ENCODE data around the gene PDCD1.

DNA sequence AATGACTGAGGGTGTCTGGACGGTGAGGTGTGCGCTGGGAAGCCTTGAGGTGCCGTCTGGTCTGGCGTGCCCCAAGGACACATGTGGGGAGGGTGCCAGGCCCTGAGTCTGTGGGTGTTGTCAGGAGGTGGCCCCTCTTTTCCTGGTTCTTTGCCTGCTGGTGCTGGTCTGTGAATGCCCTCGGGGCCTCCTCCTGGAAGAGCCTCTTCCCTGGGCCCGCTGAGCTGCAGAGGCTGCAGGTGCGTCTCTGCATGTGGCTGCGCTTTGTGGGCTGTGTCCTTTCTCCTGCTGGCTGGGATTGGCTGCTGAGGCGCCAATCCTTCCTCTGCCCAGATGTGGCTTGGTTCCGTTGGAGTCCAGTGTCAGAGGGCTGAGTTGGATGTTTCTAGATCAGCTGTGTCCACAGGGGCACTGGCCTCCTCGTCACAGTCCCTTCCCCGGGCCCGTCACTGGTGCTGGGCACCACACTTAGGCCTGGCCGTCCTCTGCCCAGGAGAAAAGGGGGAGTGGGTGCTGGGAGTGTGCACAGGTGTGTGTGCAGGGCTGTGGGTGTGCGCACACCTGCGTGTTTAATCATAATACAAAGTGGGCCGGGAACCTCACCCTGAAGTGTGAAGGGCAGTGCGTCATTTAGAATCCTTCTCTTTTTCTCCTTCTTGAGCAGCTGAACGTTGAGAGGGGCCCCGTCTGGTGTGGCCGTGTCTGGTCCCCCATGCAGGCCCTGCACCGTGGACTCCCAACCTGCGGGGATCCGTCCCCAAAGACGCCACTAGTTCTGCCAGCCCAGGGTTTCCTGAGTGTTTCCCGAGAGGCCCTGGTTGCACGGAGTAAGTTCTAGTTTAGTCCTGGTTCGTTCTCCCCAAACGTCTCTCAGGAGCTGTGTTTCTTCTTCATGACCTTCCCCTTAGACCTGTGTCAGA lies 46.4 kb upstream of the PDCD1 start:
- TF ChIP-seq, protein P1, sequence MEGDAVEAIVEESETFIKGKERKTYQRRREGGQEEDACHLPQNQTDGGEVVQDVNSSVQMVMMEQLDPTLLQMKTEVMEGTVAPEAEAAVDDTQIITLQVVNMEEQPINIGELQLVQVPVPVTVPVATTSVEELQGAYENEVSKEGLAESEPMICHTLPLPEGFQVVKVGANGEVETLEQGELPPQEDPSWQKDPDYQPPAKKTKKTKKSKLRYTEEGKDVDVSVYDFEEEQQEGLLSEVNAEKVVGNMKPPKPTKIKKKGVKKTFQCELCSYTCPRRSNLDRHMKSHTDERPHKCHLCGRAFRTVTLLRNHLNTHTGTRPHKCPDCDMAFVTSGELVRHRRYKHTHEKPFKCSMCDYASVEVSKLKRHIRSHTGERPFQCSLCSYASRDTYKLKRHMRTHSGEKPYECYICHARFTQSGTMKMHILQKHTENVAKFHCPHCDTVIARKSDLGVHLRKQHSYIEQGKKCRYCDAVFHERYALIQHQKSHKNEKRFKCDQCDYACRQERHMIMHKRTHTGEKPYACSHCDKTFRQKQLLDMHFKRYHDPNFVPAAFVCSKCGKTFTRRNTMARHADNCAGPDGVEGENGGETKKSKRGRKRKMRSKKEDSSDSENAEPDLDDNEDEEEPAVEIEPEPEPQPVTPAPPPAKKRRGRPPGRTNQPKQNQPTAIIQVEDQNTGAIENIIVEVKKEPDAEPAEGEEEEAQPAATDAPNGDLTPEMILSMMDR (IDR thresholded peaks at IDR 0.05), result no peak
- TF ChIP-seq EZH2 (IDR thresholded peaks at IDR 0.05; ENCODE audit: borderline replicate concordance, insufficient read depth, low read depth, low read length, poor library complexity, severe bottlenecking), result no peak
